Measurements from ENCODE around the gene BNIPL.

BNIPL gene

GRCh38 chr1:151010346-151010726, 26.1 kb upstream of the BNIPL start:
- DNase-seq = no peak

GRCh38 chr1:151011154-151011850, 25.1 kb upstream of the BNIPL start:
- DNase-seq = no peak

GRCh38 chr1:151012684-151013471, 23.5 kb upstream of the BNIPL start:
- DNase-seq = no peak

DNA sequence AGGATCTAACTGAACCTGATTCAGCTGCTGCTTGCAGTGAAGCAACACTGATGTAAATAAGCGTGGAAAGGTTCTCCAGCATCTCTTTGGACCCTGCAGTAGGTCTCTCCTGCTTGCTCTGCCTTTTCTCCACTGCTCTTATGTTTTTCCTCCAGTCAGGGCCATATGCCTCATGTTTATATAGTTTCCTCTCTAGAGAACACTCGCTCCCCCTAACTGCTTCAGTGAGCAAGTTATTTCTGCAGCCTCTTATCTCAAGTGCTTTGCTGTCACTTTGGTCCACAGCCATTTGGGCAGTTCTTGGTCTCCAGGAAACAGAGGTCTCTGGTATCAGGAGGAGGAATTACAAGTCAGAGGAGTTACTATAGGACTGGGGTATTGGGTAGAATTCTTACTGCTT, 22.9 kb upstream of the BNIPL start:
- no peak for DNase-seq

DNA sequence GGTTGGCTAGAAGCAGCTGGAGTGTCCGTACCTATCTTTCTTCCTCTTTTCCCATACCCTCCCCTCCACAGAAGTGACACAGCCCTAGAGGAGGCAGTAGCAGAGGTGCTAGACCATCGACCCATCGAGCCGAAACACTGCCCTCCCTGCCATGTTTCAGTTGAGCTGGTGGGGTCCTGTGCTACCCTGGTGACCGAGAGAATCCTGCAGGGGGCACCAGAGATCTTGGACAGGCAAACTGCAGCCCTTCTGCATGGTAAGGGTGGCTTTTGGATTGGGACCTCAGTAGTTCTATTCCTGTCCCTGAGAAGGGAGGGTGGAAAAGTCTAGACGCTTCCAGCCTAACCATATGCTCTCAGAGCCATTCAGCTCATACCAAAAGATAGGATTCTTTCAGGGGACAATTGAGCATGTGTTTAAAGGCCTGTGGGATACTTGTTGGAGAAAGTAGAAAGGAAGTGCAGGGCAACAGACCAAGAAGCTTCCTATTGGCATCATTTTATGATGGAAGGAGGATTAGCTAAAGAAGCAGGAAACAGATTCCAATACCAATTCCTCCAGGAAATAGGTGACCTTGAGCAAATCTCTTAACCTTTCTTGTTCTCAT, 11.7 kb upstream of the BNIPL start:
- DNase-seq = peak; percentile 92

DNA sequence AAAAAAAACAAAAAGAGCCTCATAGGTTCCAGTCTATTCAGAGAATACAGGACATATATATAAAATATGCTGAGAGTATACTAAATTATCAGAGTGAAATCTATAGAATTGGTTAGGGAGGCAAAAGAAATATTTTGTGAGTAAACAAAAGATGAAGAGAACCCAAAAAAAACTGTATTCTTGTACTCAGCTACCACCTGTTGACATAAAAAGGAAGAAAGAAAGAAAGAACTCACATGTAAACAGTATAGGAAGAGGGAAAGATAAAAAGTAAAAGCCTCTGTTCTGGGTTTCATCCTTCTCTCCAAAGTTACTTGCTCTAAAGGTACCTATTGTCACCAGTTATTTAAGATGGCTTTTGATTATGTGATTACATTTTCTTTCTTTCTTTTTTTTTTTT, 9.9 kb upstream of the BNIPL start:
- DNase-seq = no peak

DNA sequence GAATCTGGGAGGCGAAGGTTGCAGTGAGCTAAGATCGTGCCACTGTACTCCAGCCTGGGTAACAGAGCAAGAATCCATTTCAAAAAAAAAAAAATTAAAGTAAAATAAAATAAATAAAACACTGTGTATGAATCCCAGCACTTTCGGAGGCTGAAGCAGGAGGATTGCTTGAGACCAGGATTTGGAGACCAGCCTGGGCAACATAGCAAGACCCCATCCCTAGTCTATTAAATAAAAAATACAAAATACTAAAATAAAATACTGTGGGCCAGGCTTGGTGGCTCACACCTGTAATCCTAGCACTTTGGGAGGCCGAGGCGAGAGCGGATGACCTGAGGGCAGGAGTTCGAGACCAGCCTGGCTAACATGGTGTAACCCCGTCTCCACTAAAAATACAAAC, 4.2 kb upstream of the BNIPL start:
- DNase-seq = no peak

- DNase-seq = no peak
Measured at GRCh38 chr1:151035167-151035566, 1.2 kb upstream of the BNIPL start.

DNA sequence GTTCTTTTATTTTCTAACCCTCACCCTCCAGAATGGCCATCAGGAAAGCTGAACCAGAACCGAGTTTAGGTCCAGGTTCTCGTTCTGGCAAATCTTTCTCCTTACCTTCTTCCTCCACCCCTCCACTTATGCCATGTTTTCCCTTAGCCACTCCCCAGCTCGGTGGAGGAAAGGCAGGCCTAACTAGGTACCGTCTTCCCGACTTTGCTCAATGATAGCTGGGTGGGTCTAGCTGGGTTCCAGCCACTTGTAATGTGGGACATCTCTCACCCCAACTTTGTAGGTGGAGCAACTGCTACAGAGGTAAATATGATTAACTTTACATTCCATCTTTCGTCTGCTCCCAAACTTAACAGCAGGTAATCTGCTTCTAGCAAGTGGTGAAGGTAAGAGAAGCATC, 646 bp downstream of the BNIPL start:
- no peak for DNase-seq

DNA sequence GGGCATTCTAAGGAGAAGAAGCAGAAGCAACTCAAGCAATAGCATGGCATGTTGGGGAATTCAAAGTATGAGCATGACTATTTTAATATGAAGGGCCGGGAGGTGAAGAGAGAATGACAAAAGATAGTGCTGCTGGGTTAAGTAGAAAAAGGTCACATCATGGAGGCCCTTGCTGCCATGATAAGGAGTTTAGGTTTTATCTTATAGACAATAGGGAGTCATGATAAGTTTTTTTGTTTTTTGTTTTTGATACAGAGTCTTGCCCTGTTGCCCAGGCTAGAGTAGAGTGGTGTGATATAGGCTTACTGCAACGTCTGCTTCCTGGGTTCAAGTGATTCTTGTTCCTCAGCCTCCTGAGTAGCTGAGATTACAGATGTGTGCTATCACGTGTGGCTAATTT, 3.1 kb downstream of the BNIPL start:
- DNase-seq = no peak

GRCh38 chr1:151043163-151043562, 6.8 kb downstream of the BNIPL start:
- DNase-seq = no peak

DNA sequence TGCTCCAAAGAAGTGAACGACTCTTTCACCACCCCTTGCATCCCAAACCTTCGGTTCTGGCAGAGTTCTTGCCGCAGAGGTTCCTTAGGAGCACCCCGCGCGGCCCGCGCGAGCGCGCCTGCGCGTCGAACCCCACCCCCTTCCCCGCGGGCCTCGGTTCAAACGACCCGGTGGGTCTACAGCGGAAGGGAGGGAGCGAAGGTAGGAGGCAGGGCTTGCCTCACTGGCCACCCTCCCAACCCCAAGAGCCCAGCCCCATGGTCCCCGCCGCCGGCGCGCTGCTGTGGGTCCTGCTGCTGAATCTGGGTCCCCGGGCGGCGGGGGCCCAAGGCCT, 11.2 kb downstream of the BNIPL start, which contains the start of gene C1orf56:
Gene C1orf56 (plus strand): TSS at position 161 of the 334 bp plus-strand sequence. CDS start 97 bp downstream, at position 258.
- peak; percentile 86 for DNase-seq

- DNase-seq = peak; percentile 84
Measured at GRCh38 chr1:151047925-151048644, 11.7 kb downstream of the BNIPL start.

DNA sequence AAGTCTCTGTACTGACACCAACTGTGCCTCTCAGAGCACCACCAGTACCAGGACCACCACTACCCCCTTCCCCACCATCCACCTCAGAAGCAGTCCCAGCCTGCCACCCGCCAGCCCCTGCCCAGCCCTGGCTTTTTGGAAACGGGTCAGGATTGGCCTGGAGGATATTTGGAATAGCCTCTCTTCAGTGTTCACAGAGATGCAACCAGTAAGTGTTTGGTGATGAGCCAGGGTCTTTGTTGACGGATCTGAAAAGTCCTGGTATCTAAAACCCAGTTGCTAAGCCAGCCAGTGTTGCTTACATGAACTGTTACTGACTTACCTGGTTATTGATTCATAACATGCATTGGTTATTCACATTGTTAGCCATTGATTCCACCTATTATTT, 12.3 kb downstream of the BNIPL start:
- DNase-seq = no peak

GRCh38 chr1:151049458-151049857, 13.1 kb downstream of the BNIPL start:
- no peak for DNase-seq

DNA sequence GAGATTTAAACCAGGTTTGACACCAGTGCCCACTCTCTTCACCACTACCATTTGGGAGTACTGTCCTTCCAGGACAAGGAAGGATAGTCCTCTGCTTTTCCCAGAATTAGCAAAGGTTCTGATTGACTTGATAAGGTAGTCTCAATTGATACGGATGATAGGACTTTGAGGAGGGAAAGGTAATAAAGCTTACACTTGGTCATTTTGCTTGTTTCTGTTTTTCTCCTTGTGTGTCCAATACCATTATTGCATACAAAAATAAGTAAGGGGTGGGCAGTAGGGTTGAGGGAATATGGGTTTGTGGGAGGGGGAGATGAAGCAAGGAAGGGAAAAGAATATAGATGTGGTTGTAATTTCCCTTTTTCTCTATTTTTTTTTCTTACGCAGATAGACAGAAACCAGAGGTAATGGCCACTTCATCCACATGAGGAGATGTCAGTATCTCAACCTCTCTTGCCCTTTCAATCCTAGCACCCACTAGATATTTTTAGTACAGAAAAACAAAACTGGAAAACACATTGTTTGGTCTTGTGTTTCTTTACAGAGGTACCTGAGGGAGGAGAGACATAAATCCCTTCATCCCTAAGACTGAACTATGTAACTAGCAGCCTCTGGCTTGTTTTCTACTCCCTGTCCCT, 13.8 kb downstream of the BNIPL start:
- no peak for DNase-seq

- no peak for DNase-seq
Measured at GRCh38 chr1:151051356-151052009, 15.1 kb downstream of the BNIPL start.

GRCh38 chr1:151054971-151055547, 18.7 kb downstream of the BNIPL start:
- DNase-seq = no peak

- peak; percentile 43 for DNase-seq
Measured at GRCh38 chr1:151055581-151055980, 19.2 kb downstream of the BNIPL start.

DNA sequence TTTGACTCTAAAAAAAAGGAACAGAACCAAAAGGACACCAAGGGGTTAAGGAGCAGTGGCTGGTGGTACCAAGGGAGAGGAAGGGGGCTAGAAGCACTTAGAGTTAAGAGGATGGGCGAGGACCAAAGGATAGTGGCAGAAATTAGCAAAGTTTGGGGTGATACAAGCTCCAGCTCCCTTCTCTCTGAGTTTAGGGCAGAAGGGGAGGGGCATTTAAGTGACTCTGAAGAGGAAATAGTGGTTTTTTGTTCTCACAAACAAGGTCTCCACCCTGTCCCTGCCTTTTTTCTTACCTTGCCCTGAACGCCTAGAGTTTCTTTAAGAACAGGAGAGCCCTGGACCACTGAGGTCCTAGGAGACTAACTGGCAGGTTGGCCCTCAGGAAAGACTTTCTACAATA, 19.8 kb downstream of the BNIPL start:
- peak; percentile 63 for DNase-seq

DNA sequence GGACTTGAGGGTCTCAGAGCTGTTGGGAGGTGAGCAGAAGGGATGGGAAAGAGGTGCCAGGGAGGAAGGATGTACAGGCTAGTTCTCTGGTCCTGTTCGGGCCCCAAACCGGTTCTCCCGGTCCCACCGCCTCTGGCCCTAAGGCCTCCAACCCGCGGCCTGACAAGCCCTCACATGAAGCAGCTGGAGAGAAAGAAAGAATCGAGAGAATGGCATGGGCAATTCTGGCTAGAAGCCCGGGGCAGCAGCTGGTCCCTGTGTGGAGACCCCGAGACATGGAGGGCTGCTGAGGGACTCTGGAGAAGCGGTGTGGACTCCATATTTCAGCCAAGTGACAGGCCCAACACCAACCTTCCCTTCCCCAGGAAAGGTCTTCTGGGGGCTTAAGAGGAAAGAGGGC, 22.3 kb downstream of the BNIPL start:
- DNase-seq = peak; percentile 70

Data from activated effector memory CD4-positive, alpha-beta T cell treated with anti-CD3 and anti-CD28 coated beads, Interleukin-2, amount 50 U/mL, for 16 hours (primary cell).